CD4-positive, alpha-beta T cell treated with Interleukin-4 for 4 hours (primary cell): ENCODE results near the gene DSCAML1.

ENCODE experiments used
- DNase-seq: peaks from one replicate; pipeline ENCODE4 v3.0.0-alpha.2; 2020

DSCAML1 gene

GRCh38 chr11:117387992-117388755, 408.8 kb downstream of the DSCAML1 start:
- no peak for DNase-seq

- DNase-seq = no peak
These were observed 411.1 kb downstream of the DSCAML1 start for GRCh38 chr11:117385906-117386305.

GRCh38 chr11:117385471-117385870, 411.5 kb downstream of the DSCAML1 start:
- DNase-seq = no peak

GRCh38 chr11:117384045-117384444, 413.0 kb downstream of the DSCAML1 start:
- no peak for DNase-seq

- no peak for DNase-seq
These were observed 414.3 kb downstream of the DSCAML1 start for GRCh38 chr11:117382746-117383145.

GRCh38 chr11:117381481-117382387, 415.3 kb downstream of the DSCAML1 start:
- DNase-seq = no peak

GRCh38 chr11:117380676-117381075, 416.3 kb downstream of the DSCAML1 start:
- no peak for DNase-seq

GRCh38 chr11:117378976-117379865, 417.8 kb downstream of the DSCAML1 start:
- DNase-seq = no peak
